Activated T-cell treated with anti-CD3 and anti-CD28 coated beads, Interleukin-2, amount 50 U/mL, for 24 hours (primary cell): ENCODE data around the gene NOP53.
"Not testable (repeated sequence)": the region's sequence is repeated elsewhere in the genome, so short reads cannot be mapped to it uniquely, and the experiment has no call there.

Source experiments
- DNase-seq: peaks from one replicate; pipeline ENCODE4 v3.0.0-alpha.2; 2020
- H3K27ac Mint-ChIP-seq: 2 replicates; pipeline ENCODE4 v1.8.0; 2020; ENCODE audit warnings: mild to moderate bottlenecking, mixed read lengths
- H3K27me3 Mint-ChIP-seq: 2 replicates; pipeline ENCODE4 v1.8.0; 2020; ENCODE audit warnings: mixed read lengths
- H3K36me3 Mint-ChIP-seq: 2 replicates; pipeline ENCODE4 v1.8.0; 2020; ENCODE audit warnings: low read depth, mixed read lengths
- H3K4me1 Mint-ChIP-seq: 2 replicates; pipeline ENCODE4 v1.8.0; 2020; ENCODE audit warnings: low read depth, mixed read lengths
- H3K4me3 Mint-ChIP-seq: 2 replicates; pipeline ENCODE4 v1.8.0; 2020; ENCODE audit warnings: mild to moderate bottlenecking, moderate library complexity, mixed read lengths
- H3K9me3 Mint-ChIP-seq: 2 replicates; pipeline ENCODE4 v1.8.0; 2020; ENCODE audit warnings: mixed read lengths

Gene NOP53

GRCh38 chr19:47755762-47756626 is 10.6 kb downstream of the NOP53 start:
- Mint-ChIP-seq H3K27ac (peak overlapping the region; percentile 22), H3K36me3 (peaks cover 85% of the 10 kb centered on the region), H3K4me3 (no peak overlapping the region), H3K9me3 (no peaks in the 10 kb centered on the region), H3K27me3 (no peaks in the 10 kb centered on the region), H3K4me1 (peaks cover 3% of the 10 kb centered on the region)
- no peak for DNase-seq

DNA sequence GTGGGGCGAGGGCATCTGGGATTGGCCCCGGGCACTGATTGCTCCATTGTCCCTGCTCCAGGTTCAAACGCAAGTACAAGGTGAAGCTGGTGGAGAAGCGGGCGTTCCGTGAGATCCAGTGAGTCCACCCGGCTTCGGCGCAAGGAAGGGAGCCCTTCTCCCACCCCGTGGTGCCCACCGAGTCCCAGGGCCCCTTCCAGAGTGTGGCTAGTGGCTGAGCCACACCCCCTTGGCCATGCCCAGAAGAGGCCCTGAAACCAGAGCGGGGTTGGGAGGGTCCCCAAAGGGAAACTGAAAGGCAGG is 11.2 kb downstream of the NOP53 start:
- no peaks in the 10 kb centered on the region for H3K9me3 Mint-ChIP-seq
- peak overlapping the region; percentile 22 for H3K27ac Mint-ChIP-seq
- no peak overlapping the region for H3K4me3 Mint-ChIP-seq
- H3K36me3 Mint-ChIP-seq = peaks cover 79% of the 10 kb centered on the region
- DNase-seq = no peak
- H3K4me1 Mint-ChIP-seq = peaks cover 3% of the 10 kb centered on the region
- no peaks in the 10 kb centered on the region for H3K27me3 Mint-ChIP-seq

DNA sequence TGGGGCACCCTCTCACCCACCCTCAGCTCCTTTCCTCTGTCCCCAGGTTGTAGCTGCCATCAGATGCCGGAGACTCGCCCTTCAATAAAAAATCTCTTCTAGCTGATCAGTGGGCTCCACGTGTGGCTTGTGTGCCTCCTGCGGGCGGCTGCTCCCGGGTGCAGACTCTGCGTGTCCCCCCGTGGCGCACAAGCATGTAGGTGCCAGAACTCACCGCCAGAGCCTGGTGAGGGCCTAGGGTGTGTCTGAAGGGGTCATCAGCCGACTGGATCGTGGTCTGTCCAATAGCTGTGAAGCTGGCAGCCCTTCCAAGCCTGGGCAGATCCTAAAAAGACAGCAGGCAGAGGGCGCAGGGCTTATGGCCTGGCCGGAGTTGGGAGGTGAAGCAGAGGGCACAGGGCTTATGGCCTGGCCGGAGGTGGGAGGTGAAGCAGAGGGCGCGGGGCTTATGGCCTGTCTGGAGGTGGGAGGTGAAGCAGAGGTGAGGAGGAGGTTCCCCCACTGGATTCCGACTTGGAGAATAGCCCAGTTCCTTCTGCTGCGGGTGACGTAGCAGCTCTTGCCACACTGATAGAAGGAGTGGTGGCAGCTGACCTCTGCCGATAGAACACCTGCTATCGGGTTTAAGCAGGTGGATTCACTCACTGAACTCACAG is 11.7 kb downstream of the NOP53 start:
- DNase-seq = no peak
- H3K27me3 Mint-ChIP-seq = no peaks in the 10 kb centered on the region
- H3K27ac Mint-ChIP-seq = no peak overlapping the region
- H3K4me1 Mint-ChIP-seq = peaks cover 3% of the 10 kb centered on the region
- no peak overlapping the region for H3K4me3 Mint-ChIP-seq
- H3K9me3 Mint-ChIP-seq = no peaks in the 10 kb centered on the region
- H3K36me3 Mint-ChIP-seq = peaks cover 74% of the 10 kb centered on the region

DNA sequence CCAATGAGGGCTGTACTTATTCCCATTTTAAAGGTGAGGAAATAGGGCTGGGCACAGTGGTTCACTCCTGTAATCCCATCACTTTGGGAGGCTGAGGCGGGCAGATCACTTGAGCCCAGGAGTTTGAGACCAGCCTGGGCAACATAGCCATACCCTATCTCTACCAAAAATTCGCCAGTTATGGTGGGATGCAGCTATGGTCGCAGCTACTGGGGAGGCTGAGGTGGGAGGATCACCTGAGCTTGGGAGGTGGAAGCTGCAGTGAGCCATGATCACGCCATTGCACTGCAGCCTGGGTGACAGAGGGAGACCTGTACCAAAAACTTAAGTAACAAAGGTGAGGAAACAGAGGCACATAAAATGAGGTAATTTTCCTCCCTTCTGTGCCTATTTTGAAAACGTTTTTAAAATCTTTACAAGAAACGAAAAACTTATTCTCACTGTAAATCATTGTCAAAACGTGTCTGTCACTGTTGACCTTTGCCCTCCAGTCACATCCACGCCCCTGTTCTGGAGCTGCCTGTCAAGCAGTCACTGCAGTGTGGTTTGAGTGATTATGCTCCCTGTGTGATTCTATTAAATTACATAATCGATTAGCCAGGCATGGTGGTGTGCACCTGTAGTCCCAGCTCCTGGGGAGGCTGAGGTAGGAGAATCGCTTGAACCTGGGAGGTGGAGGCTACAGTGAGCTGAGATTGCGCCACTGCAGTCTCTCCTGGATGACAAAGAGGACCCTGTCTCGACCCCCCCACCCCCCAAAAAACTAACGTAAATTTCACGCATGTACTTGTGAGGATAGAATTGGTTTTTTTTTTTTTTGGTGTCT is 12.5 kb downstream of the NOP53 start:
- Mint-ChIP-seq H3K36me3 (peaks cover 66% of the 10 kb centered on the region), H3K9me3 (no peaks in the 10 kb centered on the region), H3K4me3 (no peak overlapping the region), H3K27ac (no peak overlapping the region), H3K27me3 (no peaks in the 10 kb centered on the region), H3K4me1 (peaks cover 3% of the 10 kb centered on the region)
- DNase-seq = no peak

- no peaks in the 10 kb centered on the region for H3K9me3 Mint-ChIP-seq
- no peak for DNase-seq
- peaks cover 61% of the 10 kb centered on the region for H3K36me3 Mint-ChIP-seq
- no peaks in the 10 kb centered on the region for H3K27me3 Mint-ChIP-seq
- peaks cover 1% of the 10 kb centered on the region for H3K4me1 Mint-ChIP-seq
- no peak overlapping the region for H3K4me3 Mint-ChIP-seq
- H3K27ac Mint-ChIP-seq = peak overlapping the region; percentile 34
These were observed 13.1 kb downstream of the NOP53 start for GRCh38 chr19:47758443-47758804.

GRCh38 chr19:47760632-47760999 is 15.3 kb downstream of the NOP53 start:
- Mint-ChIP-seq H3K4me3 (no peak overlapping the region), H3K27ac (no peak overlapping the region), H3K4me1 (no peaks in the 10 kb centered on the region), H3K9me3 (no peaks in the 10 kb centered on the region), H3K36me3 (peaks cover 45% of the 10 kb centered on the region), H3K27me3 (no peaks in the 10 kb centered on the region)
- no peak for DNase-seq

DNA sequence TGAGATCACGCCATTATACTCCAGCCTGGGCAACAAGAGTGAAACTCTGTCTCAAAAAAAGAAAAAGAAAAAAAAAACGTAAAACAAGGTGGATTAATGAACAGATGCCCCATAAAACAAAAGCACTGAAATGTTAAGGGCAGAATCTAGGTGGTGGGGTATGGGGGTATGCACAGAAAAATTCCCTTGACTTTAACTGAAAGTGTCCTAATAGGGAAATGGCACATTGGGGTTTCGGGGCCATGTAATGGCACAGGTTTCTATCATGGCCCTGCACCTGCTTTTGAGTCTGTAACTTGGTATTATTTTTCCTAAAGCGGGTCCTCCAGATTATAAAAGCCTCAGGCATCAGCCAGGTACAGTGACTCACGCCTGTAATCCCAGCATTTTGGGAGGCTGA is 16.2 kb downstream of the NOP53 start:
- H3K27ac Mint-ChIP-seq = no peak overlapping the region
- H3K9me3 Mint-ChIP-seq = no peaks in the 10 kb centered on the region
- peaks cover 36% of the 10 kb centered on the region for H3K36me3 Mint-ChIP-seq
- no peak for DNase-seq
- no peaks in the 10 kb centered on the region for H3K27me3 Mint-ChIP-seq
- H3K4me1 Mint-ChIP-seq = no peaks in the 10 kb centered on the region
- no peak overlapping the region for H3K4me3 Mint-ChIP-seq

DNA sequence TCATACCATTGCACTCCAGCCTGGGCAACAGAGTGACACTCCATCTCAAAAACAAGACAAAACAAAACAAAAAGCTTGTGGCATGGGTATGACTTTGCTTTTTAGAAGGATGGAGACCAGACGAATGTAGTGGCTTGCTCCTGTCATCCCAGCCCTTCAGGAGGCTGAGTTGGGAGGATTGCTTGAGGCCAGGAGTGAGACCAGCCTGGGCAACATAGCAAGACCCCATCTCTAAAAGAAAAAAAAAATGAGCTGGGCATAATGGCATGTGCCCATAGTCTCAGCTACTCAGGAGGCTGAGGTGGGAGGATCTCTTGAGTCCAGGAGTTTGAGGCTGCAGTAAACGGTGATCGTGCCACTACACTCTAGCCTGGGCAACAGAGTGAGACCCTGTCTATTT is 16.8 kb downstream of the NOP53 start:
- no peak overlapping the region for H3K4me3 Mint-ChIP-seq
- H3K9me3 Mint-ChIP-seq = no peaks in the 10 kb centered on the region
- H3K36me3 Mint-ChIP-seq = peaks cover 30% of the 10 kb centered on the region
- no peak overlapping the region for H3K27ac Mint-ChIP-seq
- DNase-seq = no peak
- H3K27me3 Mint-ChIP-seq = no peaks in the 10 kb centered on the region
- no peaks in the 10 kb centered on the region for H3K4me1 Mint-ChIP-seq

DNA sequence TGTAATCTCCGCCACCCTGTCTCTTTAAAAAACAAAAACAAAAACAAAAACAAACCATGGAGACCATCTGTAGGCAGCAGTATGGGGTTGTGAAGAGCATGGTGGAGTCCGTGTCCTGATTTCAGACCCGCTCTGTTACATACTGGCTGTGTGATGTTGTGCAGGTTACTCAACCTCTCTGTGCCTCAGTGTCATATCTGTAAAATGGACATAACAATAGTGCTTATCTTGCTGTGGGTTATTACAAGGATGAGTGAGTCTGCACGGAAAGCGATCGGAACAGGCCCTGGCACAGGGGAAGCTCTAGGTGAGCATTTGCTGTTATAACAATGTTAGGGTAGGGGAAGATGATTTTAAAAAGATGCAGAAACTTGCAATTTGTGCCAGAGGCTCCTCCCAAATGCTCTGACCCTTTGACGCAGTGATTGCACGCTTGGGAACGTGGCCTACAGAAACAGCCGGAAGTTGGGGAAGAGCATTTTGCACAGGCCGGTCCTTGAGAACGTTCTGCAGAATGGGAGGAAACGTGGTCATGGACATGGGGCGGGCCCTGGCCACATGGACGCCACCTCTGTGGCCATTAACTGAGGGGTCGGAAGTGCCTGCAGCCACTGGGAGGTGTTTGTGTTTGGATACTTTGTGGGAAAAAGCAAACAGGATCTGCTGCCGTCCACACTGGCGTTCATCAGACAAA is 17.4 kb downstream of the NOP53 start:
- Mint-ChIP-seq H3K27ac (peak overlapping the region; percentile 23), H3K9me3 (no peaks in the 10 kb centered on the region), H3K36me3 (peaks cover 24% of the 10 kb centered on the region), H3K27me3 (no peaks in the 10 kb centered on the region), H3K4me1 (no peaks in the 10 kb centered on the region), H3K4me3 (no peak overlapping the region)
- DNase-seq = no peak

GRCh38 chr19:47764705-47765104 is 19.4 kb downstream of the NOP53 start:
- not testable (repeated sequence) for H3K27me3 Mint-ChIP-seq, H3K9me3 Mint-ChIP-seq, H3K4me1 Mint-ChIP-seq, H3K36me3 Mint-ChIP-seq, H3K4me3 Mint-ChIP-seq, H3K27ac Mint-ChIP-seq, DNase-seq

GRCh38 chr19:47765523-47766358 is 20.4 kb downstream of the NOP53 start:
- no peaks in the 10 kb centered on the region for H3K27me3 Mint-ChIP-seq
- no peaks in the 10 kb centered on the region for H3K9me3 Mint-ChIP-seq
- no peak overlapping the region for H3K4me3 Mint-ChIP-seq
- peaks cover 6% of the 10 kb centered on the region for H3K4me1 Mint-ChIP-seq
- H3K36me3 Mint-ChIP-seq = no peaks in the 10 kb centered on the region
- peak; percentile 67 for DNase-seq
- H3K27ac Mint-ChIP-seq = peak overlapping the region; percentile 4

DNA sequence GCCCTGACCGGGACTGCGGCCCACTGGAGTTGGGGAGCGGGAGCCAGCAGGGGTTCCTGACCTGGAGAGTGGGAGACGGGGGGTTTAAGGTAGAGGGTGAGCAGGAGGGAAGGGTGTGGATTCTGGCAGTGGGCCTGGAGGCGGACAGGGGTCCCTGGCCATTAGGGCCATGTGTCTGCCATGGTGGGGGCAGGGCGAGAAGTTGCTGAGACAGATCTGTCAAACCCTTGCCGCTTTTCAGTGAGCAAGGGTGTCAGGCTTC is 20.9 kb downstream of the NOP53 start:
- H3K9me3 Mint-ChIP-seq = no peaks in the 10 kb centered on the region
- peaks cover 6% of the 10 kb centered on the region for H3K4me1 Mint-ChIP-seq
- H3K4me3 Mint-ChIP-seq = no peak overlapping the region
- no peak for DNase-seq
- H3K27ac Mint-ChIP-seq = no peak overlapping the region
- H3K36me3 Mint-ChIP-seq = no peaks in the 10 kb centered on the region
- H3K27me3 Mint-ChIP-seq = no peaks in the 10 kb centered on the region

DNA sequence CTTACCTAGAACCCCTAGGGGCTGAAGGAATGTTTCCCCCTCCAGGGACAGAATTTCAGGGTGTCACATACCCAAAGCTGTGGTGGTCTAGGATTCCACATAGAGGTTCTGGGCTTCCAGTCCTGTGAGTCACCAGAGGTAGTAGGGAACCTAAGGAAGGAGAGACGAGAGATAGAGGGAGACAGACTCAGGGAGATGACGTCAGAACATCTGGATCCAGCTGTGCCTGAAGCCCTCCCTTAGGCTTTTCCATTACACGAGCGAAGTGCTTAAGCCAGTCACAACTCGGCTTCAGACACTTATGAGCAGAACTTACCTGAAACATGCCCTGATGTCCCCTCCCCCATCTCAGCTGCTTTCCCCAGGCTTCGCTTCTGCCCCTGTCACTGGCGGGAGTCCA is 21.3 kb downstream of the NOP53 start:
- Mint-ChIP-seq H3K27me3 (no peaks in the 10 kb centered on the region), H3K36me3 (no peaks in the 10 kb centered on the region), H3K27ac (peak overlapping the region; percentile 37), H3K4me1 (peaks cover 6% of the 10 kb centered on the region), H3K9me3 (no peaks in the 10 kb centered on the region), H3K4me3 (no peak overlapping the region)
- DNase-seq = no peak

DNA sequence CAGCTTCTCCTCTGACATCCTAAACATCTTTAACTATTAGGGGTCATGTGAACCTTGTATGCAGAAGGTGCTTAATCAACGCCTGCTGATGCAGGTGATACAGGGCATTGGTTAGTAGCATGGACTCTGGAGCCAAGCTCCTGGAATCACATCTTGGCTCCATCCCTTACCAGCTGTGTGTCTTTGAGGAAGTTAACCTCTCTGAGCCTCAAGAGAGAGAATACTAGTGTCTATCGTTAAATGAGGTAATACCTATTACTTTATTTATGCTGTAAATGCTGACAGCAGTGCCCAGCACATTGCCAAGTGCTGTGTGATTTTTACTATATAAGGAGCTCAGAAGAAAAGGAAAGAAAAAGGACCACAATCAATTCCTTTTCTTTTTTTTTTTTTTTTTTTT is 22.0 kb downstream of the NOP53 start:
- H3K27me3 Mint-ChIP-seq = no peaks in the 10 kb centered on the region
- peaks cover 6% of the 10 kb centered on the region for H3K4me1 Mint-ChIP-seq
- H3K36me3 Mint-ChIP-seq = no peaks in the 10 kb centered on the region
- no peak overlapping the region for H3K27ac Mint-ChIP-seq
- H3K9me3 Mint-ChIP-seq = no peaks in the 10 kb centered on the region
- no peak for DNase-seq
- no peak overlapping the region for H3K4me3 Mint-ChIP-seq
